ENCODE measurements around the gene CCDC73. TPM values are rescaled to one million over a fixed set of nuclear protein-coding genes. Genes with fewer than 3 reads are reported as not detected.
A peak's percentile ranks its signal among the peaks of the same experiment; 100 is the strongest.

CCDC73 gene
- total RNA-seq, 1 experiment from 2014 or later = 0.04 TPM

DNA sequence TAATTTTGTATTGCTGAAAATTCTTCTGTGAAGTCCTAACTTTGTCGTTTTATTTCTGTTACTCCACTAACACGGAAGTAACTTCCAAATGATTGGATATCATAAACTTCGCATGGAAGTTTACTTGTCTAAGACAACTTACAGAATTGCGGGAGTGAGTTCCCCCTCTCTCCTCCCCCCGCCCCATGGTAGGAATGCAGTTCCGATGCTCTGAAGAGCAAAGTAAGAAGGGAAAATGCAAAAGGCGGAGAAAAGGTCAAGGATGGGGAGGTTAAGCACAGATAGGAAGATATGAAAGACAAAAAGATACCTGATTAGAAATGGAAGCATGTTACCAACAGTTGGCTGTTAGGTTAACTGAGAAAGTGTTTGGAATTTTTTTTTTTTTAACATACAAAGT lies 209.5 kb downstream of the CCDC73 start:
- peaks cover 4% of the 10 kb centered on the region for H3K79me1 ChIP-seq (ENCODE audit: insufficient read depth, low read depth, low read length, poor library complexity, severe bottlenecking)
- no peaks in the 10 kb centered on the region for H3K4me1 ChIP-seq (ENCODE audit: insufficient read depth, low read length)
- no peak overlapping the region for H3K18ac ChIP-seq (ENCODE audit: insufficient read length, low read depth, low read length)
- H3K9ac ChIP-seq (ENCODE audit: extremely low read depth, insufficient read length, low read length) = peak overlapping the region; percentile 39
- no peaks in the 10 kb centered on the region for H3K27me3 ChIP-seq (ENCODE audit: insufficient read depth, low read length)
- Mint-ChIP-seq H3K9me3 (no peaks in the 10 kb centered on the region), H3K27me3 (ENCODE audit: low read depth) (no peaks in the 10 kb centered on the region), H3K4me3 (peak overlapping the region; percentile 96 to 98), H3K36me3 (ENCODE audit: insufficient read depth in 1 of 3, low read depth in 3 of 3) (peaks cover 21 to 34% (median 26%) of the 10 kb centered on the region in 3 experiments; a peak in 6 of 7 replicates), H3K4me1 (peaks cover 17 to 25% of the 10 kb centered on the region in 2 experiments), H3K27ac (peak overlapping the region in 2 of 3 experiments; percentile 2 to 5; a peak in 4 of 7 replicates)
- no peak overlapping the region for H2BK12ac ChIP-seq (ENCODE audit: insufficient read length, low read depth, low read length)
- no peak overlapping the region for H3T11ph ChIP-seq (ENCODE audit: low read length)
- peaks cover 31% of the 10 kb centered on the region; the same call in 1 of the 2 replicates for H3K79me2 ChIP-seq (ENCODE audit: insufficient read depth, low read length)
- no peak overlapping the region for H3K4ac ChIP-seq (ENCODE audit: low read depth, low read length)
- H3K4me2 ChIP-seq (ENCODE audit: insufficient read depth, insufficient read length, low read length) = peak overlapping the region; percentile 84
- H2AK5ac ChIP-seq (ENCODE audit: insufficient read length, low read length) = no peak overlapping the region
- no peak for DNase-seq
- H3K27ac ChIP-seq (ENCODE audit: insufficient read length, low read depth, low read length) = no peak overlapping the region
- no peak overlapping the region for H3K56ac ChIP-seq (ENCODE audit: insufficient read length, low read depth, low read length)
- no peak overlapping the region for H4K5ac ChIP-seq (ENCODE audit: insufficient read length, low read depth, low read length)
- H2AFZ ChIP-seq (ENCODE audit: low read length) = no peak overlapping the region
- no peaks in the 10 kb centered on the region for H3K9me3 ChIP-seq (ENCODE audit: control insufficient read depth, low read depth, low read length)
- TF ChIP-seq, protein P1, sequence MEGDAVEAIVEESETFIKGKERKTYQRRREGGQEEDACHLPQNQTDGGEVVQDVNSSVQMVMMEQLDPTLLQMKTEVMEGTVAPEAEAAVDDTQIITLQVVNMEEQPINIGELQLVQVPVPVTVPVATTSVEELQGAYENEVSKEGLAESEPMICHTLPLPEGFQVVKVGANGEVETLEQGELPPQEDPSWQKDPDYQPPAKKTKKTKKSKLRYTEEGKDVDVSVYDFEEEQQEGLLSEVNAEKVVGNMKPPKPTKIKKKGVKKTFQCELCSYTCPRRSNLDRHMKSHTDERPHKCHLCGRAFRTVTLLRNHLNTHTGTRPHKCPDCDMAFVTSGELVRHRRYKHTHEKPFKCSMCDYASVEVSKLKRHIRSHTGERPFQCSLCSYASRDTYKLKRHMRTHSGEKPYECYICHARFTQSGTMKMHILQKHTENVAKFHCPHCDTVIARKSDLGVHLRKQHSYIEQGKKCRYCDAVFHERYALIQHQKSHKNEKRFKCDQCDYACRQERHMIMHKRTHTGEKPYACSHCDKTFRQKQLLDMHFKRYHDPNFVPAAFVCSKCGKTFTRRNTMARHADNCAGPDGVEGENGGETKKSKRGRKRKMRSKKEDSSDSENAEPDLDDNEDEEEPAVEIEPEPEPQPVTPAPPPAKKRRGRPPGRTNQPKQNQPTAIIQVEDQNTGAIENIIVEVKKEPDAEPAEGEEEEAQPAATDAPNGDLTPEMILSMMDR (conservative IDR thresholded peaks at IDR 0.05) = no peak
- H4K91ac ChIP-seq (ENCODE audit: insufficient read length, low read depth, low read length) = no peak overlapping the region
- H3K23ac ChIP-seq (ENCODE audit: insufficient read length, low read depth, low read length) = no peak overlapping the region
- no peak overlapping the region for H2BK20ac ChIP-seq (ENCODE audit: low read depth, low read length, poor library complexity, severe bottlenecking)
- no CpG with 5 or more reads among the region's 7 CpGs for WGBS (ENCODE audit: extremely low coverage, insufficient read length, low lambda C conversion rate)
- no peak overlapping the region for H2BK5ac ChIP-seq (ENCODE audit: insufficient read length, low read length)
- H4K20me1 ChIP-seq (ENCODE audit: control insufficient read depth, insufficient read depth, insufficient read length) = no peaks in the 10 kb centered on the region
- H4K8ac ChIP-seq (replicated peaks; ENCODE audit: insufficient read length, low read depth, low read length) = no peak overlapping the region
- H3K14ac ChIP-seq (ENCODE audit: insufficient read depth, low read length) = no peak overlapping the region
- no peak overlapping the region for H2BK15ac ChIP-seq (ENCODE audit: low read depth, low read length)
- peaks cover 3% of the 10 kb centered on the region for H3K23me2 ChIP-seq (ENCODE audit: insufficient read length, low read depth, low read length, poor library complexity, severe bottlenecking)
- H2BK120ac ChIP-seq (ENCODE audit: low read depth, low read length, poor library complexity, severe bottlenecking) = no peak overlapping the region
